ENCODE data around the gene SLIT1.
"Not testable (repeated sequence)": the region's sequence is repeated elsewhere in the genome, so short reads cannot be mapped to it uniquely, and the experiment has no call there.

Gene SLIT1

GRCh38 chr10:97107551-97107950 is 78.2 kb downstream of the SLIT1 start:
- no peak for DNase-seq (ENCODE audit: low spot score)

GRCh38 chr10:97106207-97106606 is 79.6 kb downstream of the SLIT1 start:
- DNase-seq (ENCODE audit: low spot score) = no peak

GRCh38 chr10:97105303-97105702 is 80.5 kb downstream of the SLIT1 start:
- no peak for DNase-seq (ENCODE audit: low spot score)

- no peak for DNase-seq (ENCODE audit: low spot score)
Observed at GRCh38 chr10:97103316-97104080, 82.3 kb downstream of the SLIT1 start.

GRCh38 chr10:97102441-97102840 is 83.3 kb downstream of the SLIT1 start:
- no peak for DNase-seq (ENCODE audit: low spot score)

GRCh38 chr10:97101166-97101940 is 84.4 kb downstream of the SLIT1 start:
- DNase-seq (ENCODE audit: low spot score) = no peak

DNA sequence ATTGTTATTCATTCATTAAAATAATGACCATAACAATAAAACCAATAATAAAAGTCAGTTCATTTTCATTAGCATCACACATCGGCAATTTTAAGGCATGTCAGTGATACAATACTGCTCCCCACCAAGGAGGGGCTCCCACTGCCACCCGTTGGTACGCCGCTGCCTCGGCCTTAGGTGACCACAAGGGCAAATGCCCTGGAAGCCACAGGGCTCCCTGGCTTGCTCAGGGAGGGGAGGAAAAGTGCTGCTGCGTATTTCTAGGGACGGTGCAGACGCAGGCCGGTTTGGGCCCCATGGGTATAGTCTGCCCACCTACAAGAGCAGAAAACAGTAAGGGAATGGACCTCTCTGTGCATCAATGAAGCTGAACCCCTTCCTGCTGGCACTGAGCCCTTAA is 85.1 kb downstream of the SLIT1 start:
- no peak for DNase-seq (ENCODE audit: low spot score)

DNA sequence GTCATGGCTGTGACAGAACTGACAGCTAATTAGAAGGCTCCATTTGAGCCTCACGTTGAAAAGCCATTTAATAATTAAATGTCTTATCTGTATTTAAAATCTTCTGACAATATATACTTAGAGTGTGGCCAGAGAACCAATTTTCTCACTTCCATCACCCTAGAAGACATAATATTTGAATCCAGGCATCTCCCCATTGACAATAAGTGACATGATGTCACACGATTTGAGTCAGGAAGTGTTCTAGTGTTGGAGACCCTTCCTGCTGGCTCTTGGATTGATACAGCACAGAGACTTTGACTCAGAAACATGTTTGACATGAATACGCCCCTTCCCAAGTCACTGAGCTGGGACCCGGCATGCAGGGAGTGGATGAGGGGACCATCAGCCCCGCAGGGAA is 85.9 kb downstream of the SLIT1 start:
- DNase-seq (ENCODE audit: low spot score) = no peak

- DNase-seq (ENCODE audit: low spot score) = no peak
Observed at GRCh38 chr10:97099089-97099488, 86.7 kb downstream of the SLIT1 start.

DNA sequence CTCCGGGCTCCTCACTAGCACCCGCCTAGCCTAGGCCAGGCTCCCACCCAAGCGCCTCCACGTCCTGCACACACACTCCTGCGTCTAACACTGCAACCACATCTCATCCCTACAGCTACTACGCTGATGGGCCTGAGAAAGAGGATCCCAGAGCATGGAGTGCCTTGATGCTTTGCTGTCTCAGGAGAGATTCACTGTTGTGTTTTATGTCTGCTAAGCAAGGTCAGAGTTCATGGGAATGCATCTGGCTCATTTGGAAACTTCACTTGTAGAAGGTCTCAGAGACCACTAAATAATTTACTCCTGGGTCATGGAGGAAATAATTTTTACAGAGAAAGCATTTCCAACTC is 88.7 kb downstream of the SLIT1 start:
- DNase-seq (ENCODE audit: low spot score) = no peak

DNA sequence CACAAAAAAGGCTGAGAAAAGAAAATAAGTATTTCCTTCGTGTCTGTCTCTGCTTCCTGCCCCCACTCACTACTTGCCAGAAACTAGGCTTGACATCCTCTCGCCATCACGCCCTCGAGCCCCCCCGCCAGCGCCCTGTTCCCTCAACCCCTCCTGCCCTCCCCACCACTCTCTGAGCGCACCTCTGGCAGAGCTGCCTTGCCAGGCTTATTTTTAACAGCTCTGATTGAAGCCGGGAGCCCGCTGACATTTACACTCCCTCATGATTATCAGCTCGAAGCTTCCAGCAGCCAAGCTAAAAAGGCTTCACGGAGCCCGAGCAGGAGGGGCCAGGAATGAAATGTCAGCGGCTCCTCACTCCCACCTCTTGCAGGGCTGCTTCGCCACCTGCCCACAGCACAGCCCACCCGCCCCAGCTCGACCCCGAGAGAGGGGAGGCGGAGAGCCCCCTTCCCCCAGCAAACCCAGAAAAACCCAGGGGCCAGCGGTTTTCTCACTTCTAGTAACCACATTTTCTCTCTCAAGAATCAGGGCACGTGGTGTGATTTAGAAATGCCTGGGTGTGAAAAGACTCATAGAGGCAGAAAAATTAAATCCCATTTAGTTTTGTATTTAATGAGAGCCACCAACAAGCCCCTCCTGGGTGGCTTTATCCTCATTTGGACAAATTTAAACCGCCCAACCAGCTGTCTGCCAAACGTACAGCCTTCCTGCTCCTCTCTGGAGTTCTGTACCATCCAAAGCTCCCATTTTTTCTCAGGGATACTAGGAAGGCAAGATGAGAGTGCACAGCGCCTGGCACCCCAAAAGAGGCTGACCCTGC is 89.3 kb downstream of the SLIT1 start:
- DNase-seq (ENCODE audit: low spot score) = no peak

DNA sequence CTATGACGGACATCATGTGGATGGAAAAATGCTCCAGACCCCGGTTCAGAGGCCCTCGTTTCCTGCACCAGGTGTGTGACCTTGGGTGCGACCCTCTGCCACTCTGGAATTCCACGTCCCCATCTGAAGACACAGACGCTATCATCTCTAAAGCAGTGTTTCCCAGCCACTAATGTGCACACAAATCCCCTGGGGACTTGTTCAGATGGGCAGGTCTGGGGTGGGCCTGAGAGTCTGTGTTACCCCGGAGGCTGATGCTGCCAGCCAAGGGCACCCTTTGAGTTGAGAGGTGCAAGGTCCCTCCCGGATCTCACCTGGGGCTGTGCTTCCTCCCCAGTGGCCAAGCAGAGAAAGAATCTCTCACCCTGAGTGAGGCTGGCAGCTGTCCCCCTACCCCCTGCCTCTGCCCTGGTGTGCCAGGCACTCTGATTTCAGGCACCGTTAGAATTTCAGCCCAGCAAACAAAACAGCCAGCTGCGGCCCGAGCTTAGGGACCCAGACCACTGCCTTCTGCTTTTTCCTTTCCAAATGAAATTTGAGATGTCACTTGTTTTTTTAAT is 90.0 kb downstream of the SLIT1 start:
- no peak for DNase-seq (ENCODE audit: low spot score)

- DNase-seq (ENCODE audit: low spot score) = no peak
Observed at GRCh38 chr10:97090644-97091043, 95.1 kb downstream of the SLIT1 start.

- DNase-seq (ENCODE audit: low spot score) = no peak
Observed at GRCh38 chr10:97090035-97090434, 95.7 kb downstream of the SLIT1 start.

DNA sequence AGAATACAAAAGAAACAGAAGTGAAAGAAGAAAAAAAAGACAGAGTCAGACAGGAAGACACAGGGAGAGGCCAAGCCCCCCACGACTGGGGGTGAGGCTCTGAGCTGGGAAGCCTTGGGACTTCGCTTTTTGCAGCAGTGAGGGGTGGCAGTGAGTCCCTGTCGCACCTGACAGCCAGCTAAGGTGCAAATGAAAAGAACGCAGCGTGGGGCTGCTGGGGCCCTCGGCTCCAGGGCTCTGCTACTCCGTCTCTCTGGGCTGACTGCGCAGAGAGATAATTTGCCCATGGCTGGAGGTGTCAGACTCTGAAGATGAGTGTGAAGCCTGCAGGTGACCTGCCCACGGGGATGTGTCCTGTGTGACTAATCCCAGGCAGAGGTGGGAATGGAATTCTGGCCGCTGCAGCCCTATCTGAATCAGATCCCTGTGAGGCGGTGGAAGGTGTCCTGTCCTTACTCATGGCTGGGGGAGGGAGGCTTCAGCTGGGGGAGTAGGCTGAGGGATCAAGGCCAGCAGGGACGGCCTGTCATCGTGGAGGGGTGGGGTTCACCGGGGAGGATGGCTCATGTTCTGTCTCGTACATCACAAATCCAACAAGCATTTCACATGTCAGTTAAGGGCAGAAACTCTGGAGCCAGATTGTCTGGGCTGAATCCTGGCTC is 96.4 kb downstream of the SLIT1 start:
- DNase-seq (ENCODE audit: low spot score) = no peak

DNA sequence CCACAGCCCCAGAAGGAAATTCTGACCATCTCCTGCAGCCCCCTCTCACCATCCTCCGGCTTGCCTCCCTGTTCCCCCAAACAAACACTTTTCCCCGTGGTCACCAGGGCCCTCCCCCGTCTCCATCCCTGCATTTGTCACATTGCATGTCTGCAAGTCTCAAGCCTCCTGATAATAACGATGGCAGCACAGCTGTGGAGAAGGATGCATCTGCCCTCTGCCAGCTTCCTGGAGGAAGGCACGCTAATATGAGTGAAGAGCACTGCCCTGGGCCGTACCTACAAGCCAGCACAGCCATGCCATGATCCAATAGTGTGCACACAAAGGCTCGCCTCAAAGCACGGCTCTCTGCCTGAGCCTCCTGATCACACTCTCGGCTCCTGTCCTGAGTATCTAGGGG is 98.5 kb downstream of the SLIT1 start:
- DNase-seq (ENCODE audit: low spot score) = no peak

- DNase-seq (ENCODE audit: low spot score) = no peak
Observed at GRCh38 chr10:97086530-97086929, 99.2 kb downstream of the SLIT1 start.

- DNase-seq (ENCODE audit: low spot score) = no peak
Observed at GRCh38 chr10:97083228-97083829, 102.4 kb downstream of the SLIT1 start.

DNA sequence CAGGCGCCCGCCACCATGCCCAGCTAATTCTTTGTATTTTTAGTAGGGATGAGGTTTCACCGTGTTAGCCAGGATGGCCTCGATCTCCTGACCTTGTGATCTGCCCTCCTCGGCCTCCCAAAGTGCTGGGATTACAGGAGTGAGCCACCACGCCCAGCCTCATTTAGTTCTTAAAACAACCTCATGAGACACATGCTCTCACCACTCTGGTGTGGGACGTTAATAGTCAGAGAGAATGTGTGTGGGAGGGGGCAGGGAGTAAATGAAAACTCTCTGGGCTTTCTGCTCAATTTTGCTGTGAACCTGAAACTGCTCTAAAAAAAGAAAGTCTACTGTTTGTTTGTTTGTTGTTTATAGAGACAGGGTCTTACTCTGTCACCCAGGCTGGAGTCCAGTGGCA is 103.2 kb downstream of the SLIT1 start:
- not testable (repeated sequence) for DNase-seq (ENCODE audit: low spot score)

- DNase-seq (ENCODE audit: low spot score) = peak; percentile 91
Observed at GRCh38 chr10:97081621-97082235, 104.0 kb downstream of the SLIT1 start.

Data from iPS-NIHi11 (cell line).